GM21515 (cell line): ENCODE results near the gene SUFU.

Experiments used
- ATAC-seq: cut with Tn5 transposase; IDR thresholded peaks from one replicate; pipeline ENCODE4 v1.9.1; 2021; ENCODE audit not compliant: unreplicated experiment

The SUFU gene

DNA sequence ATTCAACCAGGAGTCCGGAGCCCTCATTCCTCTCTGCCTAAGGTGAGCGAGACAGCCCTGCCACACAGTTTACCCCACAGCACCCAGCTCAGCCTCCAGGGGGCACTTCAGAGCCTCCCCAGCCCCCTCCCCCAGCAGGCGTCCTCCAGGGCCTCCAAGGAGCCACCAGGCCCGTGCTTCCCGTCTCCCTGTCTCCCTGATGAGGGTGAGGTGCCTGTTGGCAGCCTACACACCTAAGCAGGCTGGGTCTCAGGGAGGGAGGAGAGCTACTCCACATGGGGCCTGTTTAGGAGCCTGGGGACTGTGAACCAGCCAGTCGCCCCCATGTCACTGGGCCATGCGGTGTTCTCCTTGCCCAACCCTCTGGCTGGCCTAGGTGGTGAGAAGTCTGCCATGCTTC is 111.6 kb downstream of the SUFU start:
- no peak for ATAC-seq

DNA sequence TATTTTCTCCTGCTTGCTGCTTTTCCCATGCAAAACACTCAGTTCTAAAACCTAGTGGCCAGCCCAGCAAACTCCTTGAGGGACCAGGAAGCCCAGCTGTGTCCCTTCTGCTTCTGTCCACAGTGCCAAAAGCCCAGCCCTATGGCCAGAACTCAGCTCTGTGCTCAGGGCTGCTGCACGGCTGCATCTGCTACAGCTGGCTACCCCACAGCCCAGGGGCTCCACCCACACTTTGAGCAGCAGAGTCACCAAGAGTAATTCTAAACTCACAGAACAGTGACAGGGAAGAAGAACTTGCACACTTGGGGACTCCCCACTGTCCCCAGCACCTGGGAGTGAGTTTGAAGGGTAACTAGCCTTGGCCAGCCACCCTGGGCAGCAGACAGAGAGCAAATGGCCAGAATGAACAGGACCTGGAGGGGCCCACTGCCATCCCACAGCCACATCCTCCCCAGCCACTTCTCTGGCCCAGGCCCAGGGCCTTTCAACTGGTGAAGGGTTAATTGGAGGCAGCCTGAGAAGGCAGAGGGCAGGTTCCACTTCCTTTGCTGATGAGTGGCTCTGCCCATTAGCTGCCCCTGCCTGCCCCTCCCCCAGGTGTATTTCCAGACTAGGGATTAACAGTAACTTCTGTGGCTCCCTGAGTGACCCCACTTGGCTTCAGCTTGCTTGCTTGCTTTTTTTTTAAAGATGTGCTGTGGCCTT is 112.4 kb downstream of the SUFU start:
- ATAC-seq, result no peak

DNA sequence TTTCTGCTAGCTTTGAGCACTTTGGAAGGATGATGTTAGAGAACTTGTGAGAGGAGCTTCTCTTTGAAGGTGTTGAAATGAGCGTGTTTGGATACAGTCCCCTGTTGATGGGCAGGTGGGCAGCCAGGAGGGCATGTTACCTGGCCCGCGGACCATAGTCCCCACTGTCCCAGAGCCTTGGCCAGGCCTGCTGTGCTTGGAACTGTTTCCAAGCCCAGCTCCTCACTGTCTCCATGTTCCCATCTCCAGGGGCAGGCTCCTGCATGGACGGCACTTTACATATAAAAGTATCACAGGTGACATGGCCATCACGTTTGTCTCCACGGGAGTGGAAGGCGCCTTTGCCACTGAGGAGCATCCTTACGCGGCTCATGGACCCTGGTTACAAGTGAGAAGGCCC is 113.3 kb downstream of the SUFU start:
- ATAC-seq, result no peak

GRCh38 chr10:102617816-102618215 is 114.0 kb downstream of the SUFU start:
- ATAC-seq, result no peak

DNA sequence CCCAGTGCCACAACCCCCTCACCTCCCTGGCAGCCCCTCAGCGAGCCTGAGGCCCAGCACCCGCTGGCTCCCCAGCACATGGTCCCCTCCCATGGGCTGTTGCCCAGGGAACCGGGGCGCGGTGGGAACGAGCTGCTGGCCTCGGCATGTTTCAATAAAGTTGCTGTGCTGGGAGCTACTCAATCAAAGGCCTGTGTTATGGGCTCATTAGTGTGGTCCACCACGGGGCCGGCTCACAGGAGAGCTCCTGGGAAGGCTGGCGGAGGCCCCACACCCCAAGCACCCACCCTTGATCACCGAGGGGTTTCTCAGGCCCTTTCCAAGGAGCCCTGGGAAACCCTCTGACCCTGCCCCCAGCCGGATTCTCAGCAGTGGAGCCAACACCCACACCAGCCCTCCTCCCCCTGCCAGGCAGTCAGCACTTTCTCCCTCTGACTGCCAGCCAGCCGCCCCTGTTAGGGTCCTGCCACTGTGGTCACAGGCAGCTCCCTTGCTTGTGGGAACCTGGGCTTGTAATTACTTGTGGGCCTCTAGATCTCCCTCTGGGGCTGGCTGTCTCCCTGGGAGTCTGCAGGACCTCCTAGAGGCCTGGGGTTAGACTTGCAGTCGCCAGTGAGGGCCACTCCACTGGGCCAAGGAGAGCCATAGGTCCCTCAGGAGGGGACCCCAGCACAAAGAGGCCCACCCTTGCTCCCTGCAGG is 115.7 kb downstream of the SUFU start:
- ATAC-seq, result no peak

- ATAC-seq, result no peak
Observed at GRCh38 chr10:102620138-102620590, 116.4 kb downstream of the SUFU start.

DNA sequence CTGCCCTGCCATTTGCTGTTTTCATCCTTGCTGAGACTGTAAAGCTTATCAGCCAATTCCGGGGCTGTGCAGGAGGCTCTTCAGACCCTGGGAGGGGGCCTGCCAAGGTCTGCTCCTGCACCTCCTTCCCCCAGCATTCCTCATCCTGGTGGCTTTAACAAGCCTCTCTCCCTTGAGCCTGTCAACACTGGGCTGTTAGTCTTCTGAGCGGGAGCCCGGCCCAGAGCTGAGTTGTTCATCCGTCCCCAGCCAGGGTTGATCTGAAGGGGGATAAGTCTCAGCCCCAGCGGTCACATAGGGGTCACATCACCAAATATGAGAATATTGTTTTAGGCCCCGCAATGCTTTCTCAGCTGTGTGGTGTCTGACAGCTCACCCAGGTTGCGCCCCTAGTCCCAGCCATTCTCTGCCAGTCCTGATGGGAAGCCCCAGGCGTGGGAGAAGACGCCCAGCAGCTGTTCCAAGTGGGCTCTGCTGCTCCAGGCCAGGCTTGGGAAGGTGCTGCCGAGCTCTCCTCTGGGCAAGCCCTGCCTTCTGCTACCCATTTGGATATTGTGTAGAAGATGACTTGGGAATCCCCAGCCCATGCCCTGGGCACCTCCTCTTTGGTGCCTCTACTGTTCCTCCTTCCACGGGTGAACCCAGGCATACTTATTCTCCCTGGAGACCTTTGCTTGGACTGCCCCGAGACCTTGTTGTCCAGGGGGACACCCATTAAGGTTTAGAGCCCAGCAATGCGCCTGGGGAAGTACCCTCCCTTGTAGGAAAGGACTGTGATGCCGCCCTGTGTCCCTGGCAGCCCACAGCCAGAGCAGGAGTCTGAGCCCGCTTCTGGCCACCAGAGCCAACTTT is 117.0 kb downstream of the SUFU start:
- ATAC-seq, result no peak

GRCh38 chr10:102621443-102622325 is 117.9 kb downstream of the SUFU start:
- no peak for ATAC-seq

DNA sequence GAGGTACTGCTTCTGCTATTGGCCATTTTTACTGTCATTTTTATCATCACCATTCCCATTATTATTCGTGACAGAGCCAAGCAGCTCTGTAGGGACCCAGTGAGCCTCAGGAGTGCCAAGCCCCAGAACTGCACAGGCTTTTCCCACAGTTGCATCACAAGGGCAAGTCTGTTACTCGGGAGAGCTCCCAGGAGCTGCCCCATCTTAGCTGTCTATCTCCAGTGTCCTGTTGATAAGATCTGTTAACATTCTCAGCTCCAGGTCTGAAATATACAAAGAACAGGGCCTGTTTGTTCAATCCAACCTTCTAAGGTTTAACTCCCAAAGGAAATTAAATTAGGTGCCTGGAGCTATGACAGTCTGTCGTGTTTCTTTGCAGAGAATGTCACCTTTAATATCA is 120.3 kb downstream of the SUFU start:
- ATAC-seq, result no peak

DNA sequence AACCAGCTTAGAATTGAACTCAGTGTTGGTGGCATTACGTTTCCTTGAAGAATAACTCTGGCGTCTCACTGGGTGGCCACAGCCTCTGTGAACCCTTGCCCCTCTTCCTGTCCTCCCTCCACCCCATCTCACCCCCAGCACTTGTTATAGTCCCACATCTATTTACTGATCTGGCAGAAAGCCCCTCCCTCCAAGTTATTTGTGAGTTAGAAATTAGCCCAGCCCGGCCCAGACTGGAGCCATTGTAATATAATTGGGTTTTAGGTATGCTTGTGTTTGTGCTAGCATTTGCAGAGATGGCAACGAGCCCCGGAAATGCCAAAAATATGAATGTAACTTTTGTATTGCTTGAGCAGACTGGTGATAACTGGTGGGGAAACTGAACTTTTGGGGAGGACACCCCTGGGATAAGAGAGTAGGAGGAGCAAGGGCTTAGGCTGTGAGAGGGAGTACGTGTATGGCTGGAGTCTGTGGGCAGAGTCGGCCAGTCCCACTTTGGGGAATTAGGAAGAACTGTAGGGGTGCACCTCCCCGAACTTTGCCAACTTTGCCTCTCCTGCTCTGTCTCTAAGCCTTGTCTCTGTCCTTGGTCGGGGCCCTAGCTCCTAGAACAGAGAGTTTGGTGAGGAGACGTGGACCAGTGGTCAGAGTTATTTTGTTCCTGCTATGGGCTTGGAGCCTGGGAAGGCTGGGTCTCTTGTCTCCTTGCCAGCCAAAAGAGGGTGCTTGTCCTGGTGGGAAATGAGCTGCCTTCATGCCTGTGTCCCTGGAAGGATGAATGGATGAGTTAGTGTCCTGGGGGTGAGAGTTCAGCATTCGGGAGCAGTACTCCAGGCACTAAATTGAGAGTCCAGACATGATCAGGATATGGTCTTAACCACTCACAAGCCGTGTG is 121.2 kb downstream of the SUFU start:
- ATAC-seq, result no peak

DNA sequence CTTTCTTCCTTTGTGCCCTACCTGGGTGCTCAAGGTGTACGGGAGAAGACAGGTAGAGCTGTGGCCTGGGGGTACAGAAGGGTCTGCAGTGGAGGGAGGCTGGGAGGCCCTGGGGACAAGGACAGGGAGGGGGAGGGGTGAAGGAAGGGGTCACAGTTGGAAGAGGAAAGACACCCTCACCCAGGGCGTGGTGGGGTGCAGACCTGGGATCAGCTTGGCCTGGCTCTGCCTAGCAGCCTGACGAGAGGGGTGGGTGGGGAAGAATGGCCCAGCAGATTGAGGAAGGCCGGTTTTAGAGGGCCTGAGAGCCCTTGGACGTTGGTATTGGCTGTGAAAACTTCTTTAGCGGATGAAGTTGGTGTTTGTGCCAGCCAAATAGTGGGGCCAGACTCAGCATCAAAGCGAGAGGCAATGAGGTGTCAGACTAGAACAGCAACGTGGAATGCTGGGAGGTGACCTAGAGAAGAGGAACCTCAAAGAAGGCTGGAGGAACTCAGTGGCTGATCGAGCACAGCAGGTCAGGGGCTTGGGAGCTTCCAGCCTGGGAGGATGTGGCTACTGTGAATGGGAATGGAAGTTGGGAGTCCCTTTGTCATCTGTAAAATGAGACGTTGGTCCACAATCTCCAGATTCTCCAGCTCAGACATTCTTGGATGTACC is 122.4 kb downstream of the SUFU start:
- ATAC-seq, result no peak

DNA sequence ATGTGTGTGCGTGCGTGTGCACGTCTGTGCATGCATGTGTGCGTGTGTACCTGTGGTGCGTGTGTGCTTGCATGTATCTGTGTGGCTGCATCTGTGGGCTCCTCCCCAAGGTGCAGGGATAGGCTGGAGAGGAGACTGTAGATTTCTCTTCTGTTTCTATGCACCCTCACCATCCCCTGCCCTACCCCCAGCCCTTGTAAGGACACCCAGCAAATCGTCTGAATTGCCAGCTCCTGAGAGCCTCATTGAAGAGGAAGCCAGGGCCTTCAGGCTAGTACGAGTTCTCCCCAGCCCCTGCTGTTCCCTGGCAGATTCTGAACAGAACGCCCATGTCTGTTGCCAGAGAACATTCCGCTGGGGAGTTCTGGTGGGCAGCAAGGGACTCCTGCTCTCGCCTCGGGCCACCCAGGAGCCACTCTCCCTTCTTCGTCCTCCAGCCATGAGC is 123.5 kb downstream of the SUFU start:
- no peak for ATAC-seq

- ATAC-seq, result no peak
Observed at GRCh38 chr10:102627736-102628293, 124.0 kb downstream of the SUFU start.

DNA sequence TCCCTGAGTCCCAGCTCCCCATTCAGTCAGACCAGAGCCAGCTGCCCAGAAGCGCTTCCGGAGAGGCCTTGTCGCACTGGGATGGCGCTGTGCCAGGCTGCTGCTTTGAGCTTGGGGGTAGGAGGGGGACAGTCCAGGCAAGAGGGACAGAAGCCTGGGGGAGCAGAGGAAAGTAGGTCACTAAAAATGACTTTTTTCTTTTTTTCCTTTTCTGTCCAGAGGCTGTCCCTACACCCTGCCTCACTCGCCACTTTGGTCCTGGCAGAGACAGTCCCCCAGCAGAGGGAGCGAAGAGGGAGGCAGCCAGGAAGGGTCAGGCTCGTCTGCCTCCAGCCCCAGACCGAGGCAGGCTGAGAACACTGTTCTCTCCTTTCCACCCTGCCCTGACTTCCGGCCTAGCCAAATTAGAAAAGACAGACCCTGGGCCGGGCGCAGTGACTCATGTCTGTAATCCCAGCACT is 124.7 kb downstream of the SUFU start:
- ATAC-seq, result no peak

DNA sequence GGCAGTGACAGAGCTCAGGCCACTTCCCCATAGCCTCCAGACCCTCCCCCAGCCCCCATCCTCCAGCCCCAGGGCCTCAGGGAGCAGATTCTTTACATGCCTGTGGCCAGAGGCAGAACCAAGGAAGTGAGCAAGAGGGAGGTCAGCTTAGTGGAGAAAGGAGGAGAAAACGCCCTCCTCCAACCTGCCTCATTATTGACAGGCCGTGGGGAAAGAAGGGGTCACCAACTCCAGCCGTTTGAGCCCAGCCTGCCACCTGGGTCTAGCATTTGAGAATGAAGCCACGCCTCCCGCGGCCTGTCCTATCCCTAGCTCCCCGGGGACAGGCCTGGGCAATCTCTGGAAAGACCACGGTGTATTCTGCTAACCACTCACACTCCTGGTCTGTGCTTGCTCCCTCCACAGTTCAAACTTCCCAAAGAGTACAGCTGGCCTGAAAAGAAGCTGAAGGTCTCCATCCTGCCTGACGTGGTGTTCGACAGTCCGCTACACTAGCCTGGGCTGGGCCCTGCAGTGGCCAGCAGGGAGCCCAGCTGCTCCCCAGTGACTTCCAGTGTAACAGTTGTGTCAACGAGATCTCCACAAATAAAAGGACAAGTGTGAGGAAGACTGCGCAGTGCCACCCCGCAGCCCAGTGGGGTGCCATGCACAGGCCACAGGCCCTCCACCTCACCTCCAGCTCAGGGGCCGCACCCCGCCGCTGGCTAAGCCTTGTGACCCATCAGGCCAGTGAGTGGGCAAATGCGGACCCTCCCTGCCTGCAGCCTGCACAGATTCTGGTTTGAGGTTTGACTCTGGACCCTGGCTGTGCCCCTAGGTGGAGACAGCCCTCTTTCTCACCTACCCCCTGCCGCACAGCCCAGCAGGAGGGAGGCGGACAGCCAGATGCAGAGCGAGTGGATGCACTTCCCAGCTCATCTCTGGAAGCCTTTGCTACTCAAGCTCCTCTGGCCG is 126.2 kb downstream of the SUFU start:
- no peak for ATAC-seq

DNA sequence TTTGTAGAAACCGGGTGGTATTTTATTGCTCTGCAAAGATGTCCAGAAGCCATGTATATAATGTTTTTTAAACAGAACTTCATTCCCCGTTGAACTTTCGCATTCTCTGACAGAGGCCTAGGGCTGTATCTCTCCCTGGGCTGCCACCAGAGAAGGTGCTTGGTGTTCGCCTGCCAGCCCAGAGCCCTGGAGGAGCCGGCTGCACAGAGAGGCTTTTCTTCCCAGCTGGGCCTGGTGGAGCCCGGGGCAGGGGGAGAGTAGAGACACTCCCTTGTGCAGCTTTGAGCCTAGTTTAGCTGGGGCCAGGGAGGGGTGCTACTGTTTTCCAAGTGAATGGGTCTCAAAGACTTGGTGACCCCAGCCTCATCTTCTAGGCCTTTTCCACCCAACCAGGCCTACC is 126.9 kb downstream of the SUFU start:
- no peak for ATAC-seq

- ATAC-seq, result no peak
Observed at GRCh38 chr10:102631525-102632393, 128.0 kb downstream of the SUFU start.
